Activated CD4-positive, alpha-beta memory T cell treated with anti-CD3 and anti-CD28 coated beads for 36 hours (primary cell): ENCODE data around the gene SRSF10. TPM values are rescaled to one million over a fixed set of nuclear protein-coding genes. Genes with fewer than 3 reads are reported as not detected.
"Not testable (repeated sequence)": the region's sequence is repeated elsewhere in the genome, so short reads cannot be mapped to it uniquely, and the experiment has no call there.

ENCODE experiments used
- CTCF ChIA-PET: fragments of 350-600 bp; sonication (Branson Sonifier 250); formaldehyde crosslinking; loops from one replicate; lab custom pipeline; 2021; ENCODE audit warnings: antibody characterized with exemption, inconsistent platforms; lab: Charles Lee
- POLR2A ChIA-PET: fragments of 350-600 bp; sonication (Branson Sonifier 250); formaldehyde crosslinking; loops from one replicate; lab custom pipeline; 2021; ENCODE audit warnings: antibody characterized with exemption; lab: Charles Lee
- DNase-seq: peaks from one replicate; pipeline ENCODE4 v3.0.0-alpha.2; 2020
- H3K27ac Mint-ChIP-seq: one replicate; pipeline ENCODE4 v1.8.0; 2021; ENCODE audit warnings: mixed read lengths
- H3K27me3 Mint-ChIP-seq: one replicate; pipeline ENCODE4 v1.8.0; 2021; ENCODE audit warnings: mixed read lengths
- H3K36me3 Mint-ChIP-seq: one replicate; pipeline ENCODE4 v1.8.0; 2021; ENCODE audit warnings: mixed read lengths
- H3K4me1 Mint-ChIP-seq: one replicate; pipeline ENCODE4 v1.8.0; 2021; ENCODE audit warnings: low read depth, mixed read lengths
- H3K4me3 Mint-ChIP-seq: one replicate; pipeline ENCODE4 v1.8.0; 2021; ENCODE audit warnings: mild to moderate bottlenecking, mixed read lengths
- H3K9me3 Mint-ChIP-seq: one replicate; pipeline ENCODE4 v1.8.0; 2021; ENCODE audit warnings: mixed read lengths
- intact Hi-C: fragments of 100-400 bp; cut with micrococcal nuclease; formaldehyde crosslinking; loops from one replicate; pipeline ENCODE4 v1.15.1; 2023
- total RNA-seq, 2 experiments: library from RNA; stranded (reverse); gene quantifications; one replicate each; pipeline ENCODE4 v1.2.3, GENCODE V29; 2021

SRSF10 gene
- 100 to 1,000 TPM; 175 to 184 TPM for total RNA-seq

GRCh38 chr1:23979881-23980727, at the start of gene SRSF10:
SRSF10 (minus strand) TSS chr1:23980327; CDS start chr1:23980255, 72 bp downstream.
- Mint-ChIP-seq H3K36me3 (peaks cover 42% of the 10 kb centered on the region), H3K27me3 (no peaks in the 10 kb centered on the region), H3K4me1 (peaks cover 40% of the 10 kb centered on the region), H3K27ac (peak within 1 kb of the TSS; percentile 100), H3K9me3 (no peaks in the 10 kb centered on the region), H3K4me3 (peak within 1 kb of the TSS; percentile 92)
- DNase-seq, result peak; percentile 99
- CTCF ChIA-PET, result interaction anchor here (2.2 kb wide), 1 partner anchor 20 kb away, joined by 7 read pairs; the partner anchor contains the start of gene PNRC2
- intact Hi-C loops, result loop anchor here (1.0 to 5.0 kb wide), 5 partner anchors 16 to 662 kb away; partner anchors contain the start of genes GALE, NIPAL3, PNRC2 and SRRM1
- POLR2A ChIA-PET, result interaction anchor here (0.6 to 7.0 kb wide), 10 partner anchors 9 to 207 kb away, joined by 3 to 70 read pairs (median 3); partner anchors contain the start of genes IFNLR1 and PNRC2

- Mint-ChIP-seq H3K9me3 (no peaks in the 10 kb centered on the region), H3K36me3 (no peaks in the 10 kb centered on the region), H3K4me1 (no peaks in the 10 kb centered on the region), H3K27ac (no peak overlapping the region), H3K27me3 (no peaks in the 10 kb centered on the region), H3K4me3 (no peak overlapping the region)
- intact Hi-C loops, result loop anchor here (5.0 kb wide), 1 partner anchor 71 kb away; the partner anchor contains the start of gene PNRC2
- ChIA-PET POLR2A (no interaction called here), CTCF (interaction anchor here (0.6 to 2.1 kb wide), 13 partner anchors 8 to 534 kb away, joined by 3 to 9 read pairs (median 4); no protein-coding TSS in a partner anchor)
- DNase-seq, result no peak
Measured at GRCh38 chr1:24027838-24028468, 47.8 kb upstream of the SRSF10 start.

DNA sequence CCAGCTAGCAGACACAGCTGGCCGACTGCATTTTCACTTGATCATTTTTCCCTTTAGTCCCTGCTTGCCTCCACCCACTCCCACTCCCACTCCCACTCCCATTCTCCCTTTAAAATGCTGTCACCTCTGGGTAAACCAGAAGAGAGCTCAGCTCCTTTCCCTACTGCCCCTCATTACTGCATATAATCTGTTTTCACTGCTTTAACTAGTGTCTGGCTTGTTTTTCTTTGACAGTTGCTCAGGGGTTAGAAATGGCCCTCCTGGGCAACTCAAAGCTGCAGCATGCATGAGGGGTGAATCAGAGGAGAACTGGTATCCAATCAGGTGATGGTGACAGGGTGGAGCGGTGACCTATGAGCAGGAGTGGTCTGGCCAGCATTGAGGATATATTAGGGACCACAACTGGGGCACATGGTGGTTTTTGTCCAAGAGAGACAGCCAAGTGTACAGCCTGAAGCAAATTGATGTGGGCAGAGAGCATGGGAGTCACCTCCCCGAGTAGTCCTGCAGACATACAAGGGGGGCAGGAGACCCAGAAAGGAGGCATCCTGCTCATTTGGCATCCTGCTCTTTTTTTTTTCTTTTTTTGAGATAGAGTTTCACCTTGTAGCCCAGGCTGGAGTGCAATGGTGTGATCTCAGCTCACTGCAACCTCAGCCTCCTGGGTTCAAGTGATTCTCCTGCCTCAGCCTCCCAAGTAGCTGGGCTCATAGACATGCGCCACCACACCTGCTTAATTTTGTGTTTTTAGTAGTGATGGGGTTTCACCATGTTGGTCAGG, 42.6 kb upstream of the SRSF10 start:
- H3K36me3 Mint-ChIP-seq, result no peaks in the 10 kb centered on the region
- no peak for DNase-seq
- intact Hi-C loops, result no loop called here
- no peak overlapping the region for H3K27ac Mint-ChIP-seq
- no peaks in the 10 kb centered on the region for H3K4me1 Mint-ChIP-seq
- ChIA-PET CTCF (no interaction called here), POLR2A (no interaction called here)
- no peak overlapping the region for H3K4me3 Mint-ChIP-seq
- H3K9me3 Mint-ChIP-seq, result no peaks in the 10 kb centered on the region
- no peaks in the 10 kb centered on the region for H3K27me3 Mint-ChIP-seq

DNA sequence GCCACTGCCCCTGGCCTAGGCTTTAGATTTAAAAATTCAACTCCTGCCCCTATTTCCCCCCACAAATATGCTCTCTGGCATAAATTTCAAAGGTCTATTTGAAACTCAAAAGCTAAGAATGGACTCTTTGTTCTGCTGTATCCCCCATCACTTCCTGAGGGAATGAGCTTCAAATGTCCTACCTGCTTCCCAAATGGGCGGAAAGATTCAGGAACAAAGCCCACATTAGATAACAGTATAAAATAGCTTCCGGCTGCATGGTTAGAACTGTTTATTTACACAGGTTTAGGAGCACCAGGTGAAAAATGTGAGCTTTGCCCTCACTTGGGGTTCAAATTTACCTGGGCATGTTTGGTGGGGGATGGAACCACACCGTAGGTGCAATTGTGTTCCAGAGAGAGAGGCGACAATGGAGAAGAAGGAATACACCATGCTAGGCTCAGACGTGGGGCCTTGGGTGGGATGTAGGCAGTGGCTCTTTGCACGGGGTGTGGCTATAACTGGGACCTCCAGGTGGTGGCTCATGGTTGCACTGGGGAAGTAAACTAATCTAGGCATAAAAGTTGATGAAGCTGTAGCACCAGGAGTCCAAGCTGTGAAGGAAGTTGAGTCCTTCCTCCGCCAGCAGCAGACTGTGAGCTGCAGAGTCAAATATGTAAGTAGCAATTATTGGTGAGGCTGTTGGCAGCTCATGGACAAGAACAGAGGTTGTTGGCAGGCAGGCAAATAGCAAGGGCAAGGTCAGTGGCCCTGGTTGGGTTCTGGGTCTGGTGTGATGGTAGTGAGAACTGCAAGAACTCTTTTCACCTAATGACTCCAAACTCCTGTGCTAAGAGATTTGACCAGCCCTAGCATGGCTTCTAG, 41.5 kb upstream of the SRSF10 start:
- Mint-ChIP-seq H3K4me1 (no peaks in the 10 kb centered on the region), H3K36me3 (no peaks in the 10 kb centered on the region), H3K4me3 (no peak overlapping the region), H3K27me3 (no peaks in the 10 kb centered on the region), H3K9me3 (no peaks in the 10 kb centered on the region), H3K27ac (no peak overlapping the region)
- intact Hi-C loops, result no loop called here
- CTCF ChIA-PET, result no interaction called here
- POLR2A ChIA-PET, result interaction anchor here (0.5 to 1.0 kb wide), 2 partner anchors 41 to 472 kb away, joined by 3 read pairs; no protein-coding TSS in a partner anchor
- no peak for DNase-seq

DNA sequence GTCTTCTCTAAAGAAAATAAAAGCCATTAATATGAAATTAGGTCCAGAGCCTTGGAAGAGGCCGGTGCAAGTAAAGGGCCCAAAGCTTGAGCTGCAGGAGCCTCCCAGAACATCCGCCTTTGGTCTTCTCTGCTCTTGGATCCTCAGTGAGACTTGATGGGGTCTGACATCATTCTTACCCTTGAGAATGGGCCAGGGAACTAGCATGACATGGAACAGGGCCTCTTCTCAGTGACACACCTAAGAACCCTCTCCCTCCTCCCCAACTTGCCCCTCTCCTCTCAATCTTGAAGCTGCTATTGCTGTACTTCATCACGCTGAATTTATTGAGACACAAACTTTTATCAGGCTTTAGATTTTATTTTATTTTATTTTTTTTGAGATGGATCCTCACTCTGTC, 40.3 kb upstream of the SRSF10 start:
- ChIA-PET CTCF (interaction anchor here (0.6 kb wide), 1 partner anchor 799 kb away, joined by 5 read pairs; no protein-coding TSS in a partner anchor), POLR2A (no interaction called here)
- H3K27me3 Mint-ChIP-seq, result no peaks in the 10 kb centered on the region
- no peaks in the 10 kb centered on the region for H3K9me3 Mint-ChIP-seq
- no peak overlapping the region for H3K27ac Mint-ChIP-seq
- no peak for DNase-seq
- no peaks in the 10 kb centered on the region for H3K36me3 Mint-ChIP-seq
- no peaks in the 10 kb centered on the region for H3K4me1 Mint-ChIP-seq
- intact Hi-C loops, result no loop called here
- no peak overlapping the region for H3K4me3 Mint-ChIP-seq

DNA sequence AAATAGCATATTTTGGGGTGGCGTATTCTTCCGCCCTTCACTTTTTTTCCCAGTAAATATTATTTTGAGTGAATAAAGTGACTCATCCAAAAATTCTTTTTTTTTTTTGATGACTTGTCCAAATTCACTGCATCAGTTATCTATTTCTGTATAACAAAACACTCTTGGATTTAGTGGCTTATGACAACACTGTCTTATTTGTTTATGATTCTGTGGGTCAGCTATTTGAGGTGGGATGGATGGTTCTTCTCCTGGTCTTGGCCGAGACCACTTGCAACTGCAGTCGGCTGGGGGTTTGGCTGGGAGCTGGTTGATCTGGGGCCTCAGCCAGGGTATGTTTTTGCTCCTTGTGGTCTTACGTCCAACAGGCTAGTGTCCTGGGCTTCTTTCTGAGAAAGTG, 39.9 kb upstream of the SRSF10 start:
- H3K4me3 Mint-ChIP-seq, result no peak overlapping the region
- no peaks in the 10 kb centered on the region for H3K9me3 Mint-ChIP-seq
- no peak for DNase-seq
- ChIA-PET CTCF (interaction anchor here (0.6 kb wide), 1 partner anchor 799 kb away, joined by 5 read pairs; no protein-coding TSS in a partner anchor), POLR2A (no interaction called here)
- intact Hi-C loops, result no loop called here
- no peaks in the 10 kb centered on the region for H3K36me3 Mint-ChIP-seq
- H3K4me1 Mint-ChIP-seq, result no peaks in the 10 kb centered on the region
- no peak overlapping the region for H3K27ac Mint-ChIP-seq
- no peaks in the 10 kb centered on the region for H3K27me3 Mint-ChIP-seq

- CTCF ChIA-PET, result no interaction called here
- no peak overlapping the region for H3K4me3 Mint-ChIP-seq
- H3K9me3 Mint-ChIP-seq, result no peaks in the 10 kb centered on the region
- DNase-seq, result no peak
- H3K4me1 Mint-ChIP-seq, result no peaks in the 10 kb centered on the region
- H3K27me3 Mint-ChIP-seq, result peaks cover 3% of the 10 kb centered on the region
- POLR2A ChIA-PET, result no interaction called here
- no peaks in the 10 kb centered on the region for H3K36me3 Mint-ChIP-seq
- no peak overlapping the region for H3K27ac Mint-ChIP-seq
- intact Hi-C loops, result no loop called here
Measured at GRCh38 chr1:24018611-24019580, 38.8 kb upstream of the SRSF10 start.

GRCh38 chr1:24015221-24016210, 35.4 kb upstream of the SRSF10 start:
- H3K36me3 Mint-ChIP-seq, result no peaks in the 10 kb centered on the region
- peaks cover 3% of the 10 kb centered on the region for H3K27me3 Mint-ChIP-seq
- H3K9me3 Mint-ChIP-seq, result no peaks in the 10 kb centered on the region
- H3K4me1 Mint-ChIP-seq, result no peaks in the 10 kb centered on the region
- intact Hi-C loops, result no loop called here
- H3K4me3 Mint-ChIP-seq, result no peak overlapping the region
- no peak overlapping the region for H3K27ac Mint-ChIP-seq
- POLR2A ChIA-PET, result no interaction called here
- CTCF ChIA-PET, result no interaction called here
- no peak for DNase-seq

DNA sequence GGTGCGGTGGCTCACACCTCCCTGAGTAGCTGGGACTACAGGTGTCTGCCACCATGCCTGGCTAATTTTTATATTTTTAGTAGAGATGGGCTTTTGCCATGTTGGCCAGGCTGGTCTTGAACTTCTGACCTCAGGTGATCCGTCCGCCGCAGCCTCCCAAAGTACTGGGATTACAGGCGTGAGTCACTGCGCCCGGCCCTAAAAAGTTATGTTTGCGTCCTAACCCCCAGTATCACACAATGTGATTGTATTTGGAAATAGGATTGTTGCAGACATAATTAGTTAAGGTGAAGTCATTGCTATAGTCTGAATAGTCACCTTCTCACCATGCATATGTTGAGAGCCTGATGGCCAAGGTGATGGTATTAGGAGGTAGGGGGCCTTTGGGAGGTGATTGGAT, 32.8 kb upstream of the SRSF10 start:
- CTCF ChIA-PET, H3K27ac Mint-ChIP-seq, POLR2A ChIA-PET, H3K4me1 Mint-ChIP-seq, H3K9me3 Mint-ChIP-seq, DNase-seq, intact Hi-C loops, H3K36me3 Mint-ChIP-seq, H3K4me3 Mint-ChIP-seq, H3K27me3 Mint-ChIP-seq: not testable (repeated sequence)
